NB4 (cell line): ENCODE results near the gene GRB10.

Experiments used
- MYC ChIP-seq: IDR thresholded peaks from 2 replicates; pipeline ENCODE4 v1.6.1; 2011; ENCODE audit warnings: low read depth, low read length
- POLR2A ChIP-seq: IDR thresholded peaks from 2 replicates; pipeline ENCODE4 v1.6.1; 2011; ENCODE audit warnings: mild to moderate bottlenecking; ENCODE audit not compliant: insufficient read length; ENCODE audit errors: extremely low read depth
- TF ChIP-seq, protein P1 (sequence below): IDR thresholded peaks from one replicate; pipeline ENCODE4 v1.5.1; 2012; ENCODE audit warnings: low read depth, low read length
- TF ChIP-seq, protein P2 (sequence below): IDR thresholded peaks from 2 replicates; pipeline ENCODE4 v1.6.1; 2011; ENCODE audit warnings: low read depth, low read length

DNA sequence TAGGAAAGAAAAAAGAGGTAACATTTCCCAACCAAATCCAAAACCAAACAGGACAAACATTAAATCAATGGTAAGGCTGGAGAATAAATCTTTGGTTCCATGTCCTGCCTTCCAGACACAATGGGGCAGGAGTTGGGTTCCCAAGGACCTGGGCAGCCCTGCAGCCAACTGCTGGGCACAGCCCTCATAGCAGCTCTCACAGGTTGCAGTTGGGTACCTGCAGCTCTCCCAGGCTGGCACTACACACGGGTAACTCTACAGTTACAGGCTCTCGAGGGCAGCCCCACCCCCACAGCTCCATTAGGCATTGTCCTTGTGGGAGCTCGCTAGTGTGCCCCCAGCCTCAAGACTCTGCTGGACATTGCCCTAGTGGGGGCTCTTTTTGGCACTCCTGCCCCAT is 7.5 kb downstream of the GRB10 start:
- TF ChIP-seq POLR2A (no peak), MYC (no peak)
- TF ChIP-seq, protein P1, sequence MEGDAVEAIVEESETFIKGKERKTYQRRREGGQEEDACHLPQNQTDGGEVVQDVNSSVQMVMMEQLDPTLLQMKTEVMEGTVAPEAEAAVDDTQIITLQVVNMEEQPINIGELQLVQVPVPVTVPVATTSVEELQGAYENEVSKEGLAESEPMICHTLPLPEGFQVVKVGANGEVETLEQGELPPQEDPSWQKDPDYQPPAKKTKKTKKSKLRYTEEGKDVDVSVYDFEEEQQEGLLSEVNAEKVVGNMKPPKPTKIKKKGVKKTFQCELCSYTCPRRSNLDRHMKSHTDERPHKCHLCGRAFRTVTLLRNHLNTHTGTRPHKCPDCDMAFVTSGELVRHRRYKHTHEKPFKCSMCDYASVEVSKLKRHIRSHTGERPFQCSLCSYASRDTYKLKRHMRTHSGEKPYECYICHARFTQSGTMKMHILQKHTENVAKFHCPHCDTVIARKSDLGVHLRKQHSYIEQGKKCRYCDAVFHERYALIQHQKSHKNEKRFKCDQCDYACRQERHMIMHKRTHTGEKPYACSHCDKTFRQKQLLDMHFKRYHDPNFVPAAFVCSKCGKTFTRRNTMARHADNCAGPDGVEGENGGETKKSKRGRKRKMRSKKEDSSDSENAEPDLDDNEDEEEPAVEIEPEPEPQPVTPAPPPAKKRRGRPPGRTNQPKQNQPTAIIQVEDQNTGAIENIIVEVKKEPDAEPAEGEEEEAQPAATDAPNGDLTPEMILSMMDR: no peak
- TF ChIP-seq, protein P2, sequence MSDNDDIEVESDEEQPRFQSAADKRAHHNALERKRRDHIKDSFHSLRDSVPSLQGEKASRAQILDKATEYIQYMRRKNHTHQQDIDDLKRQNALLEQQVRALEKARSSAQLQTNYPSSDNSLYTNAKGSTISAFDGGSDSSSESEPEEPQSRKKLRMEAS: no peak
